Stimulated activated CD4-positive, alpha-beta T cell treated with anti-CD3 and anti-CD28 coated beads, TNF-alpha, amount 100 ng/mL, for 1 hour (primary cell): ENCODE measurements around the gene KRT33B.
"Not testable (repeated sequence)": the region's sequence is repeated elsewhere in the genome, so short reads cannot be mapped to it uniquely, and the experiment has no call there.

Experiments
- DNase-seq, 3 donors: peaks; one replicate each; pipeline ENCODE4 v3.0.0-alpha.2; 2020; ENCODE audit warnings: low read depth in 3 of 3, low spot score in 1 of 3

Gene KRT33B

DNA sequence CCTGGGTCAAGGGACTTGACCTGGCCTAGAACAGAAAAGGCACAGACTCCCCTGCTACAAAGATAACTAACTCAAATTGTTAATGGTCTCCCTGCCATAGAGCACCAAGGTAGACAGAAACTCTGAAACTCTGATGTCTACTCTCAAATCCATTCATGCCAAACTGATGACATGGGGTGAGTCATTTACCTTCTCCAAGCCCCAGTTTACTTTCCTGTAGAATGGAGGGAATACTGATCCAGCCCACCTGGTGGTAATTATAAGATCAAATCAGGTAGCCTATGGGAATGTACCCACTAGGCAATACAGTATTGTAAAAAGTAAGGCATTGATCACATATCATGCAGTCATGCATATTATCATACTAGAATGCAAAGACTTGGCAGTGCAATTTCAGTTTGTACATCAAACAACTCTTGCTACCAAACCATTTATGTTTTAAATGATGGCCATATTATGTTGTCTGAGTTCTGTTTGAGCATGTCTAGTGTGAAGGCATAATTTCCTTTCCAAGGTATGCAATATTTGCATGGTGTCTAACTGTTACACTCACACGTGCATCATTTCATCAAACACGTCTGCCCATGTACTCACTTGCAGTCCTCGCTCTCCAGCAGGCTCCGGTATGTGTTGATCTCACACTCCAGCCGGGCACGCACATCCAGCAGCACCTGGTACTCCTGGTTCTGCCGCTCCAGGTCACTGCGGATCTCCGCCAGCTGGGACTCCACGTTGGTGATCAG lies 24.8 kb upstream of the KRT33B start:
- DNase-seq, result no peak

GRCh38 chr17:41393826-41394225 lies 24.2 kb upstream of the KRT33B start:
- no peak for DNase-seq

DNA sequence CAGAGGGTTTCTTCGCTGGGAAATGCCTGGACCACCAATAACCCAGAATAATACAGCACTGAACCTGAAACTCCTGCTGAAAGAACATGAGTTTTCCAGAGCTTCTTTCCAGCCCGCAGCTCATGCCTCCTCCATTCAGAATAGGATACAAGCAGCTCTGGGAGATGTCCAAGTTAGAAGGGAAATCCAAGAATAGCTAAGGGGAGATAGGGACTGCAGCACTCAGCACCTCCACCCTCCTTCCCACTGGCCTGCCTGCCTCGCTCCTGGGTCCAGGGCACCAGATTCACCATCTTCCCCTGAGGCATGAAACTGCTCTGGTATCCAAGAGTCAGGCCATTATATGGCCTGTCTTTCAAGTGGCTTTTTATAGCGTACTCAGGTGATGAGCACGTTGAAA lies 23.7 kb upstream of the KRT33B start:
- no peak for DNase-seq

GRCh38 chr17:41392278-41392677 lies 22.7 kb upstream of the KRT33B start:
- no peak for DNase-seq

DNA sequence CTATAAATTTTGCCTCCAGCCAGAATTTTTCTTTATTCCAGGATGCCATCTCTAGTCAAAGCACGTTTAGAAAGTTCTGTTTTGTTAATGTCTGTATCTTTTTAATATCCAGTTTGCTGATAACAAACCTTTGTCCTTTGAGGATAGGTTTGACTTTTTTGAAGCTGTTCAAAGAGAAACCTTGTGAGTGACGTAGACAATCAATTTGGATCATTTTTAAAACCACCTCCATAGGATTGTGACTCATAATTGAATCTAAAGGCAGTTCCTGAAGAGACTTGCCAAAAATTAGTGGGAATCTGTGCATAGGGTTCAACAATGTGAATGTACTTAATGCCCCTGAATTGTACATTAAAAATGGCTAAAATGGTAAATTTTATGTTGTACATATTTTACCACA lies 21.9 kb upstream of the KRT33B start:
- no peak for DNase-seq

DNA sequence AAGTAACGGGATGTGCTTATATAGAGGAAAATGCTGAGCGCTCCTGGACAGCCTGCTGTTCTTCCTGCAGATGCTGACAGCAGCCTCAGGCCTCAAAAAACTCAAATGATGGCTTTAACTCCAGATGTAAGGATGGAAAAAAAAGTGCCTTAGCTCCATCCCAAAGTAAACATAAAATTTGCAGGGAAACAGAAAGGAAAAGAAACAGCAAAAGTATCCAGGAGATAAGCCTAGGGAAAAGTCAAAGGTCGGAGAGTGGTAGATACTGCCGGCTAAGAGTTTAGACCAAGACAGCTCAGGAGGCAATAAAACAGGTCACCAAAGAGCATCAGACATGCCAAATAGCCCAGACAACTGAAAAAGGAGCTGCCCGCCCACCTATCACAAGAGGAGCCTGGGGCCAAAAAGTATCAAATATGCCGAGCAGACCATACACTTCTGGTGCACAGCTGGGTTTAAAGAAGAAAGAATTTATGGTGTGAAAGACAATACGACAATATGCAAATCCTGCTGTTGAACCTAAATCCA lies 20.9 kb upstream of the KRT33B start:
- DNase-seq, result no peak

DNA sequence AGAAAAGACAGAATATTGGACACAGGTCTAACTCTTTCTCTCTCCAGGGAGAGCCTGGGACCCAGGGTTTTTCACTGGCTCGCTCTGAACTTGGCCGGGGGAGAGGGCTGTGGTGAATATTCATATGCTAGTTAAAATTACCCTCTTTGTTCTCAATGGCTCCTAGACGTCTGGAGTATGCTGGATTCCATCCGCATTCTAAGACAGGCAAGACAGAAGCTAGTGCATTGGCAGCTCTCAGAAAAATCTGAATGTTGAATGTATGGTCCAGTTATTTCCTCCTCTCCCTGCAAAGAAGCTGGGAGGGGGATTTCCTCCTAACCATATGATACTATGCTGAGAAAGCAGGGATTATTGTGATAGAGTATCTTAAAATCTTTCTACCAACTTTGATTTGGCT lies 18.1 kb upstream of the KRT33B start:
- no peak for DNase-seq

- no peak for DNase-seq
Observed at GRCh38 chr17:41386227-41386626, 16.6 kb upstream of the KRT33B start.

GRCh38 chr17:41383690-41384089 lies 14.1 kb upstream of the KRT33B start:
- no peak for DNase-seq

GRCh38 chr17:41382394-41382793 lies 12.8 kb upstream of the KRT33B start:
- no peak for DNase-seq

GRCh38 chr17:41381943-41382342 lies 12.3 kb upstream of the KRT33B start, which contains the start of gene KRT34:
Gene KRT34 (minus strand): TSS chr17:41382306. CDS start chr17:41382246, 60 bp downstream.
- not testable (repeated sequence) for DNase-seq

GRCh38 chr17:41380091-41380490 lies 10.5 kb upstream of the KRT33B start:
- DNase-seq, result not testable (repeated sequence)

DNA sequence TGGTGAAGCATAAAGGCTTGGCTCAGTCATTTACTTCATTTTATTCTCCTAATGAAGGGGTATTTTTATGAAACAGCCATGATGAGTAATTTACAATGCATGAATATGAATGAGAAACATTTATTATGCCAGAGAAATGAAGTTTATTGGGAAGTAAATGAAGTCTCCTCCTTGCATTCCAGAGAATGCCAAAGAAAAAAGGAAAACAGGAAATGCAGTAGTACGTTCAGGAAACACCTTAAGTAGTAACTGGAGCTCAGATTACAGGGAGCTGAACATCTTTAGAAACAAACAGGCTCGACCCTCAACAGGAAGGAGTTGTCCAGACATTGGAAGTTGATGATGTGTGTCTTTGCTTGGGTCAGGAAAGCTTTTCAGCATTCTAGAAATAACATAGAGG lies 7.9 kb upstream of the KRT33B start:
- no peak for DNase-seq

- DNase-seq, result no peak
Observed at GRCh38 chr17:41369023-41369422, 590 bp downstream of the KRT33B start.

DNA sequence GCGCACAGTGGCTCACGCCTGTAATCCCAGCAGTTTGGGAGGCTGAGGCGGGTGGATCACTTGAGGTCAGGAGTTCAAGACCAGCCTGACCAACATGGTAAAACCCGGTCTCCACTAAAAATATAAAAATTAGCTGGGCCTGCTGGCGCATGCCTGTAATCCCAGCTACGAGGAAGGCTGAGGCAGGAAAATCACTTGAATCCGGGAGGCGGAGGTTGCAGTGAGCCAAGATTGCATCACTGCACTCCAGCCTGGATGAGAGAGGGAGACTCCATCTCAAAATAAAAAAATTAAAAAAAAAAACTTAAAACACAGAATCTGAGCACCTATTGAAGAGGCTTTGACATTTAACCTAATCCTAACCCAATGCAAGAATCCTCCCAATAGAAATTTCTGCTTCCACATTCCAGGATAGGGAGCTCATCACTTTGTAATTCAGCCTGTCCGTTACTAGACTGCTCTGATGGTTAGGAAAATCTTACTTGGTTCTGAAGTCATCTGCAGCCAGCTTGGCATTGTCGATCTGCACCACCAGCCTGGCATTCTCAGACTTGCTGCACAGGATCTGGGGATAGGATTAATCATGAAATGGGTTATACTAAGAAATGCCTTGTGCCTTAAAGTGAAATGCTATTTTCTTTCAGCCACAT lies 2.1 kb downstream of the KRT33B start:
- no peak for DNase-seq

GRCh38 chr17:41366070-41366469 lies 3.5 kb downstream of the KRT33B start:
- DNase-seq, result no peak

GRCh38 chr17:41363881-41364280 lies 5.7 kb downstream of the KRT33B start:
- no peak for DNase-seq

- DNase-seq, result no peak
Observed at GRCh38 chr17:41360296-41360995, 9.2 kb downstream of the KRT33B start.

- no peak for DNase-seq
Observed at GRCh38 chr17:41354536-41354935, 15.1 kb downstream of the KRT33B start.

- DNase-seq, result no peak
Observed at GRCh38 chr17:41352597-41353366, 16.8 kb downstream of the KRT33B start.

DNA sequence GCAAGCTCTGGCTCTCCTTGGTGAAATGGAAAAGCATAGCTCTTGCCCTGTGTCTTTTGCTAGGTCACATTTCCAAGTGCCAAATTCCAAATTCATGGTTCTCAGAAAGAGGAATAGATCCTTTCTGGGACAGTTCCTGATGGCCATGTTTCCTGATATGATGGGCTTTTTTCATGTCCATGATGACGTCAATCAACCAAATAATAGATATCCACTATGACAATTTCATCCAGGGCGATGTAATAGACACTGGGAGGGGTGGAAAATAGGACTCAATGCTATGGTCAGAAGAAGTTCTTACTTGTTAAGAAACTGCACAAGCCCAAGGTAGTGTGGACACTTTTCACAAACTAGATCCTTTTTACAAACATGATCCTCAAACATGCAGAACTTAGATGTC lies 18.4 kb downstream of the KRT33B start:
- no peak for DNase-seq
